Fibroblast of lung (primary cell): ENCODE results near the gene EDNRA.

Experiments used
- EZH2 ChIP-seq: IDR thresholded peaks from 2 replicates; pipeline ENCODE4 v1.5.1; 2012; ENCODE audit warnings: low read length, control low read depth, mild to moderate bottlenecking; ENCODE audit errors: missing control alignments
- TF ChIP-seq, protein P1 (sequence below), 2 donors: IDR thresholded peaks in 1 of 2; conservative IDR thresholded peaks in 1 of 2; 1 replicate in 1 of 2; 2 replicates in 1 of 2; pipeline ENCODE4 v1.5.1; 2011 to 2012; ENCODE audit warnings: low read length in 2 of 2, control low read depth in 1 of 2, inconsistent platforms in 1 of 2, low read depth in 1 of 2, mild to moderate bottlenecking in 1 of 2

DNA sequence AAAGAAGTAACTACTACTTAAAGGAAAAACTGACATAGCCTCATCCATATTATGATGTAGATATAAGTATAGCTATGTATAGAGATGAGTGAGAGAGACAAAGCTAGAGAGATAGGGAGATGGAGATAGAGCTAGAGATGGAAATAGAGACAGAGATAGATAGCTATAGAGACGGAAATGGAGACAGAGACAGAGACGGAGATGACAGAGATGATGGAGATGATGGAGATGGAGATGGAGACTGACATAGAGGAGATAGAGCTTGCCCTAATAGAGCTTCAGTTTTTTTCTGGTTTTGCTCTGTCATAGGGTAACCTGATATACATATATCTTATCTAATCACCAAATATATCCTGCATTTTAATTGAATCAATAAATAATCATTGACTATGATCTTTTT, 4.3 kb downstream of the EDNRA start:
- no peak for TF ChIP-seq EZH2
- TF ChIP-seq, protein P1, sequence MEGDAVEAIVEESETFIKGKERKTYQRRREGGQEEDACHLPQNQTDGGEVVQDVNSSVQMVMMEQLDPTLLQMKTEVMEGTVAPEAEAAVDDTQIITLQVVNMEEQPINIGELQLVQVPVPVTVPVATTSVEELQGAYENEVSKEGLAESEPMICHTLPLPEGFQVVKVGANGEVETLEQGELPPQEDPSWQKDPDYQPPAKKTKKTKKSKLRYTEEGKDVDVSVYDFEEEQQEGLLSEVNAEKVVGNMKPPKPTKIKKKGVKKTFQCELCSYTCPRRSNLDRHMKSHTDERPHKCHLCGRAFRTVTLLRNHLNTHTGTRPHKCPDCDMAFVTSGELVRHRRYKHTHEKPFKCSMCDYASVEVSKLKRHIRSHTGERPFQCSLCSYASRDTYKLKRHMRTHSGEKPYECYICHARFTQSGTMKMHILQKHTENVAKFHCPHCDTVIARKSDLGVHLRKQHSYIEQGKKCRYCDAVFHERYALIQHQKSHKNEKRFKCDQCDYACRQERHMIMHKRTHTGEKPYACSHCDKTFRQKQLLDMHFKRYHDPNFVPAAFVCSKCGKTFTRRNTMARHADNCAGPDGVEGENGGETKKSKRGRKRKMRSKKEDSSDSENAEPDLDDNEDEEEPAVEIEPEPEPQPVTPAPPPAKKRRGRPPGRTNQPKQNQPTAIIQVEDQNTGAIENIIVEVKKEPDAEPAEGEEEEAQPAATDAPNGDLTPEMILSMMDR (conservative IDR thresholded peaks at IDR 0.05 in 1 of 2, IDR thresholded peaks at IDR 0.05 in 1 of 2; ENCODE audit: low read depth in 1 of 2, low read length in 2 of 2) = no peak
